Keratinocyte (primary cell): ENCODE results near the gene GFOD1.

Experiments used
- EZH2 ChIP-seq: IDR thresholded peaks from one replicate; pipeline ENCODE4 v1.6.1; 2012; ENCODE audit warnings: inconsistent platforms, mild to moderate bottlenecking, low read length, moderate library complexity
- TF ChIP-seq, protein P1 (sequence below), 3 experiments: IDR thresholded peaks in 1 of 3; conservative IDR thresholded peaks in 1 of 3; optimal IDR thresholded peaks in 1 of 3; 2 replicates in 2 of 3; 3 replicates in 1 of 3; pipeline versions ENCODE3 to v1.5.1; 2011; ENCODE audit warnings: low read length in 3 of 3, mild to moderate bottlenecking in 3 of 3, moderate library complexity in 2 of 3, control low read depth in 1 of 3, inconsistent platforms in 1 of 3; ENCODE audit not compliant: insufficient read depth in 2 of 3; ENCODE audit errors: extremely low read depth in 1 of 3

GRCh38 chr6:13369591-13369990 lies 117.8 kb downstream of the GFOD1 start:
- TF ChIP-seq, protein P1, sequence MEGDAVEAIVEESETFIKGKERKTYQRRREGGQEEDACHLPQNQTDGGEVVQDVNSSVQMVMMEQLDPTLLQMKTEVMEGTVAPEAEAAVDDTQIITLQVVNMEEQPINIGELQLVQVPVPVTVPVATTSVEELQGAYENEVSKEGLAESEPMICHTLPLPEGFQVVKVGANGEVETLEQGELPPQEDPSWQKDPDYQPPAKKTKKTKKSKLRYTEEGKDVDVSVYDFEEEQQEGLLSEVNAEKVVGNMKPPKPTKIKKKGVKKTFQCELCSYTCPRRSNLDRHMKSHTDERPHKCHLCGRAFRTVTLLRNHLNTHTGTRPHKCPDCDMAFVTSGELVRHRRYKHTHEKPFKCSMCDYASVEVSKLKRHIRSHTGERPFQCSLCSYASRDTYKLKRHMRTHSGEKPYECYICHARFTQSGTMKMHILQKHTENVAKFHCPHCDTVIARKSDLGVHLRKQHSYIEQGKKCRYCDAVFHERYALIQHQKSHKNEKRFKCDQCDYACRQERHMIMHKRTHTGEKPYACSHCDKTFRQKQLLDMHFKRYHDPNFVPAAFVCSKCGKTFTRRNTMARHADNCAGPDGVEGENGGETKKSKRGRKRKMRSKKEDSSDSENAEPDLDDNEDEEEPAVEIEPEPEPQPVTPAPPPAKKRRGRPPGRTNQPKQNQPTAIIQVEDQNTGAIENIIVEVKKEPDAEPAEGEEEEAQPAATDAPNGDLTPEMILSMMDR (optimal IDR thresholded peaks at IDR 0.05 in 1 of 3, IDR thresholded peaks at IDR 0.05 in 1 of 3, conservative IDR thresholded peaks at IDR 0.05 in 1 of 3; ENCODE audit: extremely low read depth in 1 of 3, insufficient read depth in 2 of 3, low read length in 3 of 3), result no peak
- TF ChIP-seq EZH2, result no peak
